AG08396 (cell line): ENCODE data around the gene KCNK4.
A peak's percentile ranks its signal among the peaks of the same experiment; 100 is the strongest.
"Not testable (repeated sequence)": the region's sequence is repeated elsewhere in the genome, so short reads cannot be mapped to it uniquely, and the experiment has no call there.

Experiments
- DNase-seq: peaks from one replicate; pipeline ENCODE4 v3.0.0; 2012; ENCODE audit warnings: low spot score, mixed read lengths

The KCNK4 gene

DNA sequence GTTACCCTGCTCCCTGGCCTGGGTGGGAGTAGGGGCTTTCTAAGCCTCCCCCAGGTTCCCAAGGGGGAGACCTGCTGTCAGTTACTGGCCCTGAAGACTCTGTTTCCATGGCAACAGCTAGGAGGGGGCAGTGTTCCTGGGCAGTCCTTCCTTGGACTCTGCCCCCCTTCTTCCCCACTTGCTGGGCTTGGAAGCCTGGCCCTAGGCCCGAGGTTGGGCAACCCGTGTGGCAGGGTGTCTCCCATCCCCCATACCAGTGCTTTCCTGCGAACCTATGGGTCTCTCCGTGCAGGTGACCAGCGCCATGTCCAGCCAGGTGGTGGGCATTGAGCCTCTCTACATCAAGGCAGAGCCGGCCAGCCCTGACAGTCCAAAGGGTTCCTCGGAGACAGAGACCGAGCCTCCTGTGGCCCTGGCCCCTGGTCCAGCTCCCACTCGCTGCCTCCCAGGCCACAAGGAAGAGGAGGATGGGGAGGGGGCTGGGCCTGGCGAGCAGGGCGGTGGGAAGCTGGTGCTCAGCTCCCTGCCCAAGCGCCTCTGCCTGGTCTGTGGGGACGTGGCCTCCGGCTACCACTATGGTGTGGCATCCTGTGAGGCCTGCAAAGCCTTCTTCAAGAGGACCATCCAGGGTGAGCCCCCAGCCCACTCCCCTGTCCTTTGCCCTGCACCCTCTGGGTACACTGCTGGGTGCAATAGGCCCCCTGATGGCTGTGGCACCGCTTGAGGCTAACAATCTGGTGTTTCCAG lies 15.9 kb downstream of the KCNK4 start:
- DNase-seq: no peak

DNA sequence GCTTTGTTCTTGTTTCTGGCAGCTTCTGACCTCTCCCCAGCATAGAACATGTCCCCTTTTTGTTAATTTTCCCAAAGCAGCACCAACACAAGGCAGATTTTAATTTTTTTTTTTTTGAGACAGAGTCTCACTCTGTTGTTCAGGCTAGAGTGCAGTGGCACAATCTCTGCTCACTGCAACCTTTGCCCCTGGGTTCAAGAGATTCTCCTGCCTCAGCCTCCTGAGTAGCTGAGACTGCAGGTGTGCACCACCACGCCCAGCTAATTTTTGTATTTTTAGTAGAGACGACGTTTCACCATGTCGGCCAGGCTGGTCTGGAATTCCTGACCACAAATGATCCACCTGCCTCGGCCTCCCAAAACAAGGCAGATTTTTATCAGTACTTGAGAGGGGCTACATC lies 16.7 kb downstream of the KCNK4 start:
- not testable (repeated sequence) for DNase-seq

DNA sequence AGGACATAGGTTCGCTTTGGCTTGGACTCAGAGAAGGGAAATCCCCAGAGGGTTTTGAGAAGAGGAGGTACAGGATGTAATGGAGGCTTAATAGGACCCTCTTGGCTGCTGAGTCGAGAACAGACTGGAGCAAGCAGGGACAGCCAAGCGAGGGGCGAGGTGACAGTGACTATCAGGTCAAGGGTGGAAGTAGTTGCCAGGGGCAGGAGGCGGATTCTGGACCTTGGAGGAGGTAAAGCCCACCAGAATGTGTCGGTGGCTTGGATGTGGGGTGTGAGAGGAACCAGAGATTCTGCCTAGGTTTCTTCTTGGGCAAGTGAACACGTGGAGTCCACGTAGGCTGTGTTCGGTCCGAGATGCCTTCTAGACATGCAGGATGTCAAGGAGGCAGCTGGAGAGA lies 21.8 kb downstream of the KCNK4 start:
- no peak for DNase-seq

DNA sequence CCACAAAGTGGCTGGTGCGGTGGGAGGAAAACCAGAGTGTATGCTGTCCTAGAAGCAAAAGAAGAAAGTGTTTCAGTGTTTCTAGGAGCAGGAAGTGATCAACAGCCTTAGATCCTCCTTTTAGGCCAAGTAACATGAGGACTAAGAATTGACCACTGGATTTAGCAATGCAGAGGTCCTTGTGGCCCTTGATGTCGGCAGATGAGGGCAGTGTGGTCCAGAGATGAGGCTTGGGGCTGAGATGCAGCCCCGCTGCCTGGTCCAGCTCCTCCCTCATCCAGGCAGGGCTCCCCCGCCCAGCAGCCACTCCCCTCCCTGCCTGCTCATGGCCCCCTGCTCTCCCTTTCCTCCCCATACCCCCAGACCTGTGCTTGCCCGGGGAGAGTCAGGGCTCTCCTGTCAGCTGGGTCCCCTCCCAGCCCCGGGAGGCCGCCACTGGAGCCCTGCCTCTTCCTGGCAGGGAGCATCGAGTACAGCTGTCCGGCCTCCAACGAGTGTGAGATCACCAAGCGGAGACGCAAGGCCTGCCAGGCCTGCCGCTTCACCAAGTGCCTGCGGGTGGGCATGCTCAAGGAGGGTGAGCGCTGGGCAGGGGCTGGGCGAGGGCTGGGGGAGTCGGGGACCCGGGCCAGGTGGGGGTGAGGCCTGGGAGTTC lies 22.5 kb downstream of the KCNK4 start:
- no peak for DNase-seq

DNA sequence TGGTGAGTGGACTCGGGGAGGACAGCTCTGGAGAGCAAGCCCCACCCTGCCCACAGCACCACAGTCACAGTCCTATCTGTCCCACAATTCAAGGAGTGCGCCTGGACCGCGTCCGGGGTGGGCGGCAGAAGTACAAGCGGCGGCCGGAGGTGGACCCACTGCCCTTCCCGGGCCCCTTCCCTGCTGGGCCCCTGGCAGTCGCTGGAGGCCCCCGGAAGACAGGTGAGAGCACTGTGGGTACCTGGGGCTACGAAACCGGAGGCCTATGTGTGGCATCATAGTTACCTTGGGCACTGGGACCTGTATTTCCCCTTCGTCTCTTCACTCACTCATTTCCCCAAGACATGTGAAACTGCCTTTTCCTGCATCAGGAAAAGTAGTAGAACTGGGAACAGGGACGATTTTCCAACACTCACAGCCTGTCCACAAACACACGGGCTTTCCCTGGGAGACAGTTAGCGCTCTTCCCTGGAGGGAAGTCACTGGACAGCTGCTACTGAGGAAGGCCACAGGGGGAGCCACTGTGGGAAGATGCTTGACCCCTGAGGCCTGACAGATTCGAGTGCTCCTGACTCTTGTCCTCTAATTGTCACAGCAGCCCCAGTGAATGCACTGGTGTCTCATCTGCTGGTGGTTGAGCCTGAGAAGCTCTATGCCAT lies 23.2 kb downstream of the KCNK4 start:
- DNase-seq: no peak

DNA sequence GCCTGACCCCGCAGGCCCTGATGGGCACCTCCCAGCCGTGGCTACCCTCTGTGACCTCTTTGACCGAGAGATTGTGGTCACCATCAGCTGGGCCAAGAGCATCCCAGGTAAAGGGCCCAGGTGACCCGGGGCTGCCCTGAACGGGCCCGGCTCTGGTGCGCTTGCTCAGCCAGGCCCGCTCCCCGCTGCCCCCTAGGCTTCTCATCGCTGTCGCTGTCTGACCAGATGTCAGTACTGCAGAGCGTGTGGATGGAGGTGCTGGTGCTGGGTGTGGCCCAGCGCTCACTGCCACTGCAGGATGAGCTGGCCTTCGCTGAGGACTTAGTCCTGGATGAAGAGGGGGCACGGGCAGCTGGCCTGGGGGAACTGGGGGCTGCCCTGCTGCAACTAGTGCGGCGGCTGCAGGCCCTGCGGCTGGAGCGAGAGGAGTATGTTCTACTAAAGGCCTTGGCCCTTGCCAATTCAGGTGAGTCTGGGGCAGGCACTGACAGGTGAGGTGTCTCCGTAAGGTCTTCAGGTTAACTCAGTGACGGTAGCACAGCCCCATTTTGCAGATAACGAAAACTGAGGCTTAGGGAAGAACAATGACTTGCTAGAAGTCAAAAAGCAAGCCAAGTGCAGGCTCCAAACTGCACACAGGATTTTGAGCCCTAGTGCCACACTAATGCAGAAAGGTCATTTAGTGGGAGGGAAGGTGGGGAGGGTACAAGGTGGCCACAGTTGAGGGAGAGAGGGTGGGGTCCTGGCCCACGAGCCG lies 23.9 kb downstream of the KCNK4 start:
- no peak for DNase-seq

DNA sequence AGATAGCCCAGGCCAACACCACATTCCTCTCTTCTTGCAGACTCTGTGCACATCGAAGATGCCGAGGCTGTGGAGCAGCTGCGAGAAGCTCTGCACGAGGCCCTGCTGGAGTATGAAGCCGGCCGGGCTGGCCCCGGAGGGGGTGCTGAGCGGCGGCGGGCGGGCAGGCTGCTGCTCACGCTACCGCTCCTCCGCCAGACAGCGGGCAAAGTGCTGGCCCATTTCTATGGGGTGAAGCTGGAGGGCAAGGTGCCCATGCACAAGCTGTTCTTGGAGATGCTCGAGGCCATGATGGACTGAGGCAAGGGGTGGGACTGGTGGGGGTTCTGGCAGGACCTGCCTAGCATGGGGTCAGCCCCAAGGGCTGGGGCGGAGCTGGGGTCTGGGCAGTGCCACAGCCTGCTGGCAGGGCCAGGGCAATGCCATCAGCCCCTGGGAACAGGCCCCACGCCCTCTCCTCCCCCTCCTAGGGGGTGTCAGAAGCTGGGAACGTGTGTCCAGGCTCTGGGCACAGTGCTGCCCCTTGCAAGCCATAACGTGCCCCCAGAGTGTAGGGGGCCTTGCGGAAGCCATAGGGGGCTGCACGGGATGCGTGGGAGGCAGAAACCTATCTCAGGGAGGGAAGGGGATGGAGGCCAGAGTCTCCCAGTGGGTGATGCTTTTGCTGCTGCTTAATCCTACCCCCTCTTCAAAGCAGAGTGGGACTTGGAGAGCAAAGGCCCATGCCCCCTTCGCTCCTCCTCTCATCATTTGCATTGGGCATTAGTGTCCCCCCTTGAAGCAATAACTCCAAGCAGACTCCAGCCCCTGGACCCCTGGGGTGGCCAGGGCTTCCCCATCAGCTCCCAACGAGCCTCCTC lies 24.8 kb downstream of the KCNK4 start:
- DNase-seq: not testable (repeated sequence)

DNA sequence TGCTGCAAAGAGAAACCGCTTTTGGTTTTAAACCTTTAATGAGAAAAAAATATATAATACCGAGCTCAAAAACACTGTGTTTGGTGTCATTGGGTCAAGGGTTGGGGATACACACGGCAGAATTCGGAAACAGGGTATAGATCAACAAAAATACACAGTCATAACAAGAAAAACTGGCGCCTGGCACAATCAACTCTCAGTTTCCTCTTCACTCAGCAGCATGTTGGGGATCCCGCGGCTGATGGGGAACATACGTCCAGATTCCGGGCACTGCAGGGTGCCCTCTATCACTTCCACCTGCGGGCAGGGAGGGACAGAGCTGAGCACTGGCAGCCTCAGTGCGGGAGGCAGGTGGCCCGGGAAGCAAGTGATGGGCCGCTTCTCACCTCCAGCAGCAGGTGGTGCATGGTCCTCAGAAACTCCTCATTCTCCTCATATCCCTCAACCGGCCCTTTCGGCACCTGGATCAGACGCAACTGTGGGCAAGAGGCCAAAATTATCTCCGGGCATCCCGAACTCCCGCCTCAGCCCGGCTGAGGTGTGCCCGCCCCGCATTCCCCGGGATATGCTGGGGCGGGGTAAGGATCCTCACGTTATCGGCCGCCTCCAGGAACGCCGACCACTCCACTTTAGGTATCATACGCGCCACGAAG lies 25.7 kb downstream of the KCNK4 start:
- DNase-seq: no peak

DNA sequence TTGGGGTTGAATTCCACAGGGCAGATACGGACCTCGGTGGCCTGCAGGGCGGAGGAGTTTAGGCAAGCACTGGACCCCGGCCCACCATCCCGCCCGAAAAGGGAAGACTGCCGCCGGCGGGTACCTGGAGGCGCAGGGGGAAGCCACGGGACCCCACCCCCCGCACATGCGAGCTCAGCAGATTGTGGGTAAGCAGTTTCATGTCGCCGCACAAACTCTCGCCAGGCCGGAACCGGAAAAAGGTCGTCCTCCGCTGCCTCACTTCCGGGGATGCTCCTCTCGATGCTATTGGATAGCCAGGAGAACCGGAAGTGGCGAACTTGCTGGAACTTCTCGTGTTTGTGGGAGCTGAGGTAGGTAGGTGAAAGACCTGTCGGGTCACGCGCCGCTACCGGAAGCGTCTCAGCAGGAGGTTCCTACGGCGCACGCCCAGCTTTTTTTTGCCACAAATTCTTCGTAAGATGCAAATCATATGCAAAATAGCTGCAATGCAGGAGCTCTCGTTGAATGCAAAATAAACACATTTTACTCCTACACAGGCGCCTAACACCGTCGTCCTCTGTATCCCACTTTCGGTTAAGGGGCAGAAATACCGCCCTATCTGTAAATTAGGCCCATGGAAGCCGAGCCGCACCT lies 26.3 kb downstream of the KCNK4 start, which contains the start of gene TRMT112:
Gene TRMT112 (minus strand): TSS at position 235 of the 636 bp plus-strand sequence. CDS start 33 bp downstream, at position 202.
- peak; percentile 92 for DNase-seq

DNA sequence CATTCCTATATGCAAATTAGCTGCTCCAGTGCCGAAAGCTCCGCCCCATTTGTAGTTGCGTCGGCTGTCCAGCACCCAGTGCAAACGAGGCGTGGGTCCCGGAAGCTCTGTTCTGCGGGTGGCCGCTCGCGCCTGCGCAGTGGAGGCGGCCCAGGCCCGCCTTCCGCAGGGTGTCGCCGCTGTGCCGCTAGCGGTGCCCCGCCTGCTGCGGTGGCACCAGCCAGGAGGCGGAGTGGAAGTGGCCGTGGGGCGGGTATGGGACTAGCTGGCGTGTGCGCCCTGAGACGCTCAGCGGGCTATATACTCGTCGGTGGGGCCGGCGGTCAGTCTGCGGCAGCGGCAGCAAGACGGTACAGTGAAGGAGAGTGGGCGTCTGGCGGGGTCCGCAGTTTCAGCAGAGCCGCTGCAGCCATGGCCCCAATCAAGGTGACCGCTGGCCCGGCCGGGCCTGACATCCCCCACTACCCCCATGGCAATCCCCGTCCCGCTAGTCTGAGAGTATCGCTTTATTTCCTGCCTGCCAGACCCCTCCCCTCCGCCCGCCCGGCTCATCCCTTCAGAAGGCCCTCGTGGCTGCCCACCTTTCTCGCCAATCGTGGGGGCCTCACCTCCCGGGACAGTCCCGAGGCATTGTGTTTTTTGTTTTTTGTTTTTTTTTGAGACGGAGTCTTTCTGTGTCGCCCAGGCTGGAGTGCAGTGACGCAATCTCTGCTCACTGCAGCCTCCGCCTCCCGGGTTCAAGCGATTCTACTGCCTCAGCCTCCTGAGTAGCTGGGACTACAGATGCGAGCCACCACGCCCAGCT lies 27.1 kb downstream of the KCNK4 start, which contains the start of gene PRDX5:
Gene PRDX5 (plus strand): TSS at position 161 of the 805 bp plus-strand sequence. CDS start 95 bp downstream, at position 256.
- peak; percentile 99 for DNase-seq

DNA sequence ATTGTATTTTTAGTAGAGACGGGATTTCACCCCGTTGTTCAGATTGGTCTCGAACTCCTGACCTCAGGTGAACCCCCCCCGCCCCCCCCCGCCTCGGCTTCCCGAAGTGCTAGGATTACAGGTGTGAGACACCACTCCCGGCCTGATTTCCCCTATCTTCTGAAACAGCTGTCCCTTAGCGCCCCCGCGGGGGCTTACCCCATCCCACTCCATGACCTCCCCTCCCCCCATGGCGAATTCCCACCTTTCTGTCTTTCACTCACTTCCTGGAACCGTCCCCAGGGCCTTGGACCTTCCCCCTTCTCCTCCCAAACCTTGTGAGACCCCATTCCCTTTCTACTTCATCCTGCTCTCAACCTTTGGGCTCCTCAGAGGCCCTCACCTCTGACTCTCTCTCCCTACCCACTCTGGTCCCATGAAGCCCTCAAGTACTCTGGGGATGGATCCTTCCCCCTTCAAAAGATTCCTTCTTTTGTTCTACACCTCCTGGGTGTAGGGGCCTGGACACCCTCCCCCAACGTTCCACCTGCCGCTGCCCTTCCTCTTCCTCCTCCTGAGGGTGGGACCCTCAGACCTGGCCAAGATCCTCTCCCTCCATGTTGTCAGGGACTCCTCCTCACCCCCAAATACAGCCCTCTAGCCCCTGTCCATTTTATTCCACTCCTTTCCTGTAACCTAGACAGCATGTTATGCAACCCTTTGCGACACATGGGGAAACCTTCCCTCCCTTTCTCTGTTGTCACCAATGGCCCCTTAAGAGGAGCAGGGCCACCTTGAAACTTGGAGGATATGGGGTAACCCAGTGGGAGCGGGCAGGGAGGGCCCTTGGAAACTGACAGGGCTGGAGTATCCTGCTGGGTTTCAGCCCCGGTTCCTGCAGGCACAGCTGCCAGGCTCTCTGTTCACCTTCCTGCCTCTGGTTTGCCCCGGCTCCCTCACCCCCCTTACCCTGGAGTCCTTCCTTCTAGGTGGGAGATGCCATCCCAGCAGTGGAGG lies 28.0 kb downstream of the KCNK4 start:
- no peak for DNase-seq

DNA sequence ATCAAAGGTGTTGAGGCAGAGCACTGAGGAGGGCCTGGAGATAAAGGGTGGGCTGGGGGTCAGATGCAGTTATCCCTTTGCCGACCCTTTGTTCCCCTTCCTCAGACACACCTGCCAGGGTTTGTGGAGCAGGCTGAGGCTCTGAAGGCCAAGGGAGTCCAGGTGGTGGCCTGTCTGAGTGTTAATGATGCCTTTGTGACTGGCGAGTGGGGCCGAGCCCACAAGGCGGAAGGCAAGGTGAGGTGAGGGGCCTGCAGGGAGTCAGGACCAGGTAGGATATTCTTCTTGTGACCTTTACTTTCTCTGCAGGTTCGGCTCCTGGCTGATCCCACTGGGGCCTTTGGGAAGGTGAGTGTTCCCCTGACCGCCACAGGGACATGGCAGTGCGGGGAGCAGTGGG lies 29.5 kb downstream of the KCNK4 start:
- no peak for DNase-seq

DNA sequence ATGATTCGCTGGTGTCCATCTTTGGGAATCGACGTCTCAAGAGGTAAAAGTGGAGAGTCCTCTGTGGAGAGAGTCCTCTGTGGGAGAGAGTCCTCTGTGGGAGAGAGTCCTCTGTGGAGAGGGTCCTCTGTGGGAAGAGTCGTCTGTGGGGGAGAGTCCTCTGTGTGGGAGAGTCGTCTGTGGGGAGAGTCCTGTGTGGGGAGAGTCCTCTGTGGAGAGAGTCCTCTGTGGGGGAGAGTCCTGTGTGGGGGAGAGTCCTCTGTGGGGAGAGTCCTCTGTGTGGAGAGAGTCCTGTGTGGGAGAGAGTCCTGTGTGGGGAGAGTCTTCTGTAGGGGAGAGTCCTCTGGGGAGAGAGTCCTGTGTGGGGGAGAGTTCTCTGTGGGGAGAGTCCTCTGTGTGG lies 29.9 kb downstream of the KCNK4 start:
- DNase-seq: no peak

DNA sequence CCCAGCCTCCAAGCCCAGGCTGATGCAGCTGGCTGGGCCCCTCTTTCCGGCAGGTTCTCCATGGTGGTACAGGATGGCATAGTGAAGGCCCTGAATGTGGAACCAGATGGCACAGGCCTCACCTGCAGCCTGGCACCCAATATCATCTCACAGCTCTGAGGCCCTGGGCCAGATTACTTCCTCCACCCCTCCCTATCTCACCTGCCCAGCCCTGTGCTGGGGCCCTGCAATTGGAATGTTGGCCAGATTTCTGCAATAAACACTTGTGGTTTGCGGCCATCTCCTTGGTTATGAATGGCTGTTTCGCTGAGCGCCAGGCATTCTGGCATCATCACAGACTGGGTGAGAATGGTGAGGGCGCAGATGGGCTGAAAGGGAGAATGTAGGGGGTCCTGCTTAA lies 30.4 kb downstream of the KCNK4 start:
- DNase-seq: no peak

DNA sequence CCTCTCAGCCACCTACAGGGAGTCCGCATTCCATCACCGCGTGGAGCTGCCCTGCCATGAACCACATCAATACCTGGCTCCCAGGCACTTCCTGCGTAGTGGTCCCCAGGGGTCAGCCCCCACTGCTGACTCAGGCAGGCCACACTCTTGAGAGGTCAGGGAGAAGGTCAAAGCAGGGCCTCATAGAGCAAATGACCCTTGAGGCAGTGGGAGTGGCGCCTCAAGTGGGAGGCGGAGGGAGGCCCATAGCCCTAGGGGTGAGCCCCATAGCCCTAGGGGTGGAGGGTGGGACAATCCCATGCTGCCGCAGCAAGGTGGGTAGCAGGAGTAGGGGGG lies 31.8 kb downstream of the KCNK4 start:
- DNase-seq: no peak

DNA sequence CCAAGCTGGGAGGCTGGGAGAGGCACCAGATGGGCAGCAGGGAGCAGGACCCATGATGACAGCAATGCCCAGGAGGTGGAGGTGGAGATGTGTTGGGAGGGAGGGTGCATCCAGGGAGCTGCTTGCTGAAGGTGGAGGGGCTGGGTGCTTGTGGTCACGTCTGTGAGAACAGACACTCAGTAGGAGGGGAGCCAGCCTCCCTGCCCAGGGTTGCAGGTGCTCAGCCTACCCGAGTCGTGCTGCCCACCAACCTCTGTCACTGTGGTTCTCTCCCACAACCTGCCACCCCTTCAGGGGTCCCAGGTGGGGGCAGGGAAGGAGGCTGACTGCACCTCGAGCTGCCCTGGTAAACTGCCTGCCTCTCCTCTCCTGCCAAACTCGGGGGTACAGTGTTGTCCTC lies 32.3 kb downstream of the KCNK4 start:
- no peak for DNase-seq

DNA sequence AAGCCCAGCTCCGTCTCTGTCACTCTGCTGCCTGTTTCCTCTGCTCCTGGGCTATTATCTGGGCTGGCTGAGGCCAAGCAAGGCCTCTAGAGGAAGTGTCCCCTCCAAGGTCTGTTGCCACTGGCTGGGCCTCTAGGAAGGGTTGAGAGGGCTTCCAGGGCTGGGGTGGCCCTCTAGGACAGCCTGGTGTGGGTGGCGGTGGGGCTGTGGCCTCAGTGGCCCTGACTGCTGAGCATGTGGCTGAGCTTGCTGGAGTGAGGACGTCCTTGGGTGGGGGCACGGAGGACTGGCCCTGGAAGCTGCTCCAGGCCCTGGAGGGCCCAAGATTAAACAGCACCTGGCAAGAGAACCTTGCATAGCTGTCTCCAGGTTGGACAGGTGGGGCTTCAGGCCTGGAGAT lies 32.9 kb downstream of the KCNK4 start:
- DNase-seq: not testable (repeated sequence)
